HG02973 (cell line): ENCODE data around the gene TBCB.
"Not testable (repeated sequence)": the region's sequence is repeated elsewhere in the genome, so short reads cannot be mapped to it uniquely, and the experiment has no call there.

Experiments used
- ATAC-seq: cut with Tn5 transposase; IDR thresholded peaks from one replicate; pipeline ENCODE4 v1.9.1; 2021; ENCODE audit warnings: moderate library complexity; ENCODE audit not compliant: unreplicated experiment

Gene TBCB

GRCh38 chr19:36115453-36116343, at the start of gene TBCB:
Gene TBCB, plus strand, starts transcription at chr19:36115468. Its CDS starts 93 bp downstream, at chr19:36115561.
- peak; percentile 29 for ATAC-seq

DNA sequence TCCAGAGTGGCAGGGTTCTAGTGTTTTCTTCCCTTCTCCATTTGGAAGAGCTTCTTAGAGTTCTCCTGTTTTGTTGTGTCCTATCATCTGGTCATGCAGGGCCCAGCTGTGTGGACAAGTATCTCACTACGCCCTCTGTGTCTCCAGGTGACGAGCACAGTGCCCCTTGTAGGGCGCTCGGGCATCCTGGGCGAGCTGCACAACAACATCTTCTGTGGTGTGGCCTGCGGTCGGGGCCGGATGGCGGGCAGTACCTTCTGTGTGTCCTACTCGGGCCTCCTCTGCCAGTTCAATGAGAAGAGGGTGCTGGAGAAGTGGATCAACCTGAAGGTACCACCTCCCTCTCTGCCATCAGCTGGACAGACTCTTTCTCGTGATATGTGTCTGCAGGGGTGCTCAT, 47.6 kb upstream of the TBCB start:
- no peak for ATAC-seq

DNA sequence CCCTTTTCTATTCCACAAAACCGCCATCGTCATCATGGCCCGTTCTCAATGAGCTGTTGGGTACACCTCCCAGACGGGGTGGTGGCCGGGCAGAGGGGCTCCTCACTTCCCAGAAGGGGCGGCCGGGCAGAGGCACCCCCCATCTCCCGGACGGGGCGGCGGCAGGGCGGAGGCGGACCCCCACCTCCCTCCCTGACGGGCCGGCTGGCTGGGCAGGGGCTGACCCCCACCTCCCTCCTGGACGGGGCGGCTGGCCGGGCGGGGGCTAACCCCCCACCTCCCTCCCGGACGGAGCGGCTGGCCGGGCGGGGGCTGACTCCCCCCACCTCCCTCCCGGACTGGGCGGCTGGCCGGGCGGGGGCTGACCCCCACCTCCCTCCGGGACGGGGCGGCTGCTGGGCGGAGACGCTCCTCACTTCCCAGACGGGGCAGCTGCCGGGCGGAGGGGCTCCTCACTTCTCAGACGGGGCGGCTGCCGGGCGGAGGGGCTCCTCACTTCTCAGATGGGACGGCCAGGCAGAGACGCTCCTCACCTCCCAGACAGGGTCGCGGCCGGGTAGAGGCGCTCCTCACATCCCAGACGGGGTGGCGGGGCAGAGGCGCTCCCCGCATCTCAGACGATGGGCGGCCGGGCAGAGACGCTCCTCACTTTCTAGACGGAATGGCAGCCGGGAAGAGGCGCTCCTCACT, 46.3 kb upstream of the TBCB start:
- not testable (repeated sequence) for ATAC-seq

DNA sequence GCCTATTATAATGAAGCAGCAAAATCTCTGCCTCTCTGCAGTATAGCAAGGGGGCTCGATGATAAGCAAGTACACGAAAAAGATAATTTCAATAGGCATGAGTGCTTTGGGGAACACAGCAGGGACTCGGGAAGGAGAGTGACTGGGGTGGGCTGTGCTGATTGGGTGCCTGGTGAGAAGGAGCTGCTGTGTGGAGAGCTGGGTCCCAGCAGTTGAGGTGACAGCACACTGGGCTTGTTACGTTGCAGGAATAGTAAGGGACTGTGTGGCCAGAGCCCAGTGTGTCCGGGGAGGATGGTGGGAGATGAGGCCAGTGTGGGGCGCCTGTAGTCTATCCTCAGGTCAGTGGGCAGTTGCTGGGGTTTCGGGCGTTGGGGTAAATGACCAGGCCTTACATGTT, 43.2 kb upstream of the TBCB start:
- no peak for ATAC-seq

DNA sequence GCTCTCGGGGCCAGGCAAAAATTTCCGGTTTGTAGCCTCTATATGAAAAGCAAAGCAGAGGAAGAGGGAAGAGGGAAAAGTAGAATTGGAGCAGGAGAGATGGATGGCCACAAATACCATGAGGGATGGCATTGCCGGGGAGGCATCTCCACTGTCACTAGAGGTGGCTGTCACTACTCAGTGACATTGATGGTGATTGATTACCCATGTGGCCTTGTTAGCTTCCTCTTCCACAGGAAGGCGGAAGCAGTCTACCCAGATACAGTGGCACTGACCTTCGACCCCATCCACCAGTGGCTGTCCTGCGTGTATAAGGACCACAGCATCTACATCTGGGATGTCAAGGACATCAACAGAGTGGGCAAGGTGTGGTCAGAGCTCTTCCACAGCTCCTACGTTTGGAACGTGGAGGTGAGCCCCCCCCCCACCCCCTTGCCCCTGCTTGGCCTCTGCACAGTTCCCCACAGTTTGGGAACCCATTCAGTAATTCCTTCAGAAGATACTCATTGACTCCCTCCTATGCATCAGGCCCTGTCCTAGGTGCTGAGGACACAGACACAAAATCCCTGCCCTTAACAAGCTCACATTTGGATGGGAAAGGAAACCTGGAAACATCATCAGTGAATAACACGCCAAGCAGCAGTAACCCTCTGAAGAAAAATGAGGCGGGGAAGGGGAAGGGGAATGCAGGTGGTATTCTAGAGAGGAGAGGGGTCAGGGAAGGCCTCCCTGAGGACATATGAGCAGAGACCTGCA, 42.0 kb upstream of the TBCB start:
- ATAC-seq: no peak

DNA sequence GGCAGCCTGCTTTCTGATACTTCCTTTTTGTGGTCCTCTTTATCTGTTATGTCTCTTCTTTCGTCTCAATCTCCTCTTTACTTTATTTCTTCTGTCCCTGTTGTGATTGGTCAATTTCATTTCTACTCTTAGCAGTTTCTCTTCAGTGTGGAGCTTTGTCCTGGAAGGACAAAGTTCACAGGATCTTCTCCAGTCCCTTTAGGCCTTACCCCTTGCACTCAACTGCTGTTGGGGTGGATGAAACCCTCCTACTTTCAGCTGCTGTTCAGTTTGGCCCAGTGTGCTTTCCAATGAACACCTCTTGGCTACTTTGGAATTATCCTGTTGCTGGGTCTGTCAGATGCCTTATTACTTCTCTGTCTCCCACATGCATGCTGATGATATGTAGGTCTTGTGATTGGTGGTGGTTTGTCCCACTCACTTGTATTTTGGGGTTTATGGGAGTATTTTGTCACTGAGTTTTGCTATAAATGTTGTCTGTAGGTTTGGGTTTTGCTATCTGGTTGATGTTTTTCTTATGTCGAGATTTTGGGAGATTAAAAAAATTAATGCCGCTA, 35.8 kb upstream of the TBCB start:
- no peak for ATAC-seq

GRCh38 chr19:36081385-36081784, 33.9 kb upstream of the TBCB start:
- no peak for ATAC-seq

GRCh38 chr19:36081894-36082293, 33.4 kb upstream of the TBCB start:
- ATAC-seq: no peak

- ATAC-seq: no peak
These were observed 32.4 kb upstream of the TBCB start for GRCh38 chr19:36082916-36083315.

DNA sequence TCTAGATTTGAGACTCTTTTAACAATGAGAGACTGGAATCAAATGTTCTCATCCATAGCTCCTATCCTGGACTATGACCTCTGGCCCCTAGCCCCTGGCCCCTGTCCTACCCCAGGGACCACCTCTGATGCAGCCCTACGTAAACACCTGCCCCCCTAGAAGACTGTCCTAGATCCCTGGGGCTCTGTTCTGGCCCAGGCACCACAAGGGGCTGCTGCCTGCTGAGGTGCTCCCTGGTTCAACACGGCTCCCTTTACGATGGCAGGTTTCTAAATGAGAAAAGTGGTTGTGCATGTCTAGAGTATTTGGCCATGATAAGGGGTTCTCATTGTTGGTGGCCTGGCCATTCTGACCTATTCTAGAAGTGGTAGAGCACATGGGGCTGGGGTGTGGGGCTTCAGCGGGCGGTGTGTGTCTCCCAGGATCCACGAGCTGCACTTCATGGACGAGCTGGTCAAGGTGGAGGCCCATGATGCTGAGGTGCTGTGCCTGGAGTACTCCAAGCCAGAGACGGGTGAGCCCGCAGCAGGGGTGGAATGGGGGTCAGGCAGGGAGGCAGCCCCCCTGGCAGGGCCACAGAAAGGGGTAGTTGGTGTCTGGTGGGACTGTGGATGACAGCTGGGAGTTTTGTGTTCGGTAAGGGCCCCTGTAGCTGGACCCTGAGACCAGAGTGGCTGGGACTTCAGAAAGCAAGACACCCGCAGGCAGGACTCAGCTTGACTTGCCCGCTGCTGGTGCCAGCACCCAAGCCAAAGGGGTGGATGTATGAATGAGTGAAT, 30.8 kb upstream of the TBCB start:
- ATAC-seq: no peak

- ATAC-seq: no peak
These were observed 28.9 kb upstream of the TBCB start for GRCh38 chr19:36086326-36086725.

- ATAC-seq: no peak
These were observed 25.4 kb upstream of the TBCB start for GRCh38 chr19:36089847-36090246.

DNA sequence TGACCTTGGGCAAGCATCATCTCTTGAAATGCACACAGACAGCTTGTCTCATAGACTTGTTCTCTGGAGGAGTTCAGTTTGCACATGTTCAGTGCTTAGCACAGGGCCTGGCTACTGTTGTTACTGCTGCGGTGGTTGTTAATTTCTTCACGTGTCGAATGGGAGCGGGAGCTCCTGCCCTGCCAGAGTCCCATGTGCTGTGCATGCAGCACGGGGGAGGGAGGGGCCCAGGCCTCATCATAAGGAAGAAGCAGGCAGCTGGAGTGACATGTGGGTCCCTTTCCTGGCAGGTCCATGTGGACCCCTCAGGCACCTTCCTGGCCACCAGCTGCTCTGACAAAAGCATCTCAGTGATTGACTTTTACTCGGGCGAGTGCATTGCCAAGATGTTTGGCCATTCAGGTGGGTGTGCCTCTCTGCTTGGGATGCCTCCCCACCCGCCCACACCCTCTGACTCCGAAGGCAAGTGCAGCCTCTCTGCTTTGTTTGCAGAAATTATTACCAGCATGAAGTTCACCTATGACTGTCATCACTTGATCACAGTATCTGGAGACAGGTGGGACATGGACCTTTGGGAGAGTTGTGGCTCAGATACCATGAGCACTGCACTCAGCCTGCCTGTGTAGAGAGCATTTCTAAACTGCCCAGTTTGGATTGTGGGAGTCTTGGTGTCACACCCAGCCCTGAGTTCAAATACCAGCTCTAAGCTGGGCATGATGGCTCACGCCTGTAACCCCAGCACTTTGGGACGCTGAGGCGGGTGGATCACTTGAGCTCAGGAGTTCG, 24.2 kb upstream of the TBCB start:
- no peak for ATAC-seq

- no peak for ATAC-seq
These were observed 22.7 kb upstream of the TBCB start for GRCh38 chr19:36092566-36092965.

DNA sequence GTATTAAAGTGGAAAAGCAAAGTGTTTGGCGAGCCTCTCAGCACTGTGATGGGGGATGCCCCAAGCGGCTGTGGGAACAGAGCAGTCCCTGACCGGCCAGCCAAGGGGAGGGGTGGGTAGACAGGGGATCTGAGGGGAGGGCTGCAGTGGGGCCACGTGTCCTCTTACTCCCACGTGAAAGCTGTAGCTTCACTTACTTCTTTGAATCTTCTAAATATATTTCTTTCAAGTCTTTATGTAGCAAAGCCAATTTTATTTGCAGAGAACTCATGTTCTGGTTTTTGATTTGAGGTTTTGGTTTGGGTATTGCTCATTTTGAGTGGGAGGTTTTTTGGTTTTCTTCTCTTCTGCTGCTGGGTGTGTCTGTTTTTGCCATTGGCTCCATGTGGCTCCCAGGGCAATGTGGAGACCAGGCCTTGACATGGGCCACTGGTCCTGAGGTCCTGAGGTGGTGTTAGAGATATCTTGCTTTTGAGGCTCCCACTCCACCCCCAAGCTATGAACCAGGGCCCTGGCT, 22.1 kb upstream of the TBCB start:
- ATAC-seq: no peak

GRCh38 chr19:36093687-36094086, 21.6 kb upstream of the TBCB start:
- ATAC-seq: no peak

DNA sequence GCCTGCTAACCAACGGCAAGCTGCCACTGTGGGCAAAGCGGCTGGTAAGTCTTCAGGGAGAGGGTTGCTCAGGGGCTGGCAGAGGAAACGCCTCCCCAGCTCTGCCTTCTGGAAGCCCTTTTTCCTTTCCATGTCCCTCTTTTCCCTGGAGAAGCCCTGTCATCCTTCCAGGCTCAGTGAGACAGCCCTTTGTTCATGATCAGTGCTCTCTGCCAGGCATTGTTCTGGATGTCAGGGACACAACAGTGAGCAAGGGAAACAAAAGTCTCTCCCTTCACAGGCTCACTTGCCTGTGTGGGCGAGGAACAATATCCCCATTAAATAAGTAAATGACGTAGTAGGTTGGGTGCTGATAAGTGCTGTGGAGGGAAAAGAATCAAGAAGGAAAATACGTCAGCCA, 18.2 kb upstream of the TBCB start:
- no peak for ATAC-seq

DNA sequence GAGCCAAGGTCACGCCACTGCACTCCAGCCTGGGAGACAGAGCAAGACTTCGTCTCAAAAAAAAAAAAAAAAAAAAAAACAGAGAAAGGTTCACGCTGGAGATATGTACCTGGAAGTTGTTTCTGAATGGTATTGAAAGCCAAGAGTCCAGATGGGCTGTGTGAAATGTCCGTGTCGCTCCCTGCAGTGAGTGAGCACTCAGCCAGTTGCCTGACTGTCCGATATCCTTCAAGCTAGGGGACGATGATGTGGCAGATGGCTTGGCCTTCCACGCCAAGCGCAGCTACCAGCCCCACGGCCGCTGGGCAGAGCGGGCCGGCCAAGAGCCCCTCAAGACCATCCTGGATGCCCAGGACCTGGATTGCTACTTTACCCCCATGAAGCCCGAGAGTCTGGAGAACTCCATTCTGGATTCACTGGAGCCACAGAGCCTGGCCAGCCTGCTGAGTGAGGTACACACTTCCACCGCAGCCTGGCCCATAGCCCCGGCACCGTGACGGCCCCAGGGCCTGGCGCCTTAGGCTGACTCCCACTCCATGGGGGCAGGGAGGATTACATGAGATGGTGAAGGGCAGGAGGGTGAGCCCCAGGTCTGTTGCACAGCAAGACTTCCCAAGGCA, 16.0 kb upstream of the TBCB start:
- ATAC-seq: no peak

- ATAC-seq: no peak
These were observed 14.8 kb upstream of the TBCB start for GRCh38 chr19:36100476-36100875.
